GM21717 (cell line): Measurements from ENCODE around the gene NUBPL.
"Not testable (repeated sequence)": the region's sequence is repeated elsewhere in the genome, so short reads cannot be mapped to it uniquely, and the experiment has no call there.

Experiments used
- ATAC-seq: cut with Tn5 transposase; IDR thresholded peaks from one replicate; pipeline ENCODE4 v1.9.1; 2021; ENCODE audit warnings: mild to moderate bottlenecking, moderate library complexity; ENCODE audit not compliant: unreplicated experiment

NUBPL gene

DNA sequence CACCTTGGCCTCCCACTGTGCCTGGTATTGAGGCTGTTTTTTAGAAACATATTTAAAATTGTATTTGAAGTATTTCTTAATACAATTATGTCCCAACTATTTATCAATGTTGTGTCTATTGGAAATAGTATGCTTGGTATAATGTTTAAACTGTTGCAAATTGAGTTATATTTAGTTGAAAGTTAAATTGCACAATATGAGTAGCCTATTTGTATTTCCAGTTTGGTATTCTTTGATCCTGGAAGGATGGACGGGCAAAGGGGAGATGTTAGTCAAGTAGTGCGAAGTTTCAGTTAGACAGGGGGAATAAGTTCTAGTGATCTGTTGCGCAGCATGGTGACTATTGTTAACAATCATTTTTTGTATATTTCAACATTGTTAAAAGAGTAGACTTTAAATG, 111.5 kb downstream of the NUBPL start:
- no peak for ATAC-seq

DNA sequence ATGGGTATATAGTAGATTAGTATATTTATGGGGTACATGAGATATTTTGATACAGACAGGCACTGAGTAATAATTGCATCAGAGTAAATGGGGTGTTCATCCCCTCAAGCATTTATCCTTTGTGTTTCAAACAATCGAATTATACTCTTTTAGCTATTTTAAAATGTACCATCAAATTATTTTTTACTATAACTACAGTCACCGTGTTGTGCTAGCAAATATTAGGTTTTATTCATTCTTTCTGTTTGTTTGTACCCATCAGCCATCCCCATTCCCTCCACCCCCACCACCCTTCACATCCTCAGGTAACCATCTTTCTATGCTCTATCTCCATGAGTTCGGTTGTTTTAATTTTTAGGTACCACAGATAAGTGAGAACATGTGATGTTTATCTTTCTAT, 115.8 kb downstream of the NUBPL start:
- no peak for ATAC-seq

DNA sequence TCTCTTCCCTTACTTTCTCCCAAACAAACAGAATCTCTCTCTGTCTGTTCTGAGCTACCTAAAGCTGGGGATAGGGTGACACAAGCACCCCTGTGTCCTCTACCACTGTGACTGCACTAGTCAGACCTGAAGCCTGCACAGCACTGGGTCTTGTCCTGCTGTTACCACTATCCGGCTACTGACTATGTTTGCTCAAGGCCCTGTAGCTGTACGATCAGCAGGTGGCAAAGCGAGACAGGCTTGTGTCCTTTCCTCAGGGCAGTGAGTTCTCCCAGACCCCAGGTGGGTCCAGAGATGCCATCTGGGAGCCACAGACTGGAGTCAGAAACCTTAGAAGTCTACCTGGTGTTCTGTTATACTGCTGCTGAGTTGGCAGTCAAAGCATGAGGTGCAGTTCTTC, 116.4 kb downstream of the NUBPL start:
- ATAC-seq, result no peak

DNA sequence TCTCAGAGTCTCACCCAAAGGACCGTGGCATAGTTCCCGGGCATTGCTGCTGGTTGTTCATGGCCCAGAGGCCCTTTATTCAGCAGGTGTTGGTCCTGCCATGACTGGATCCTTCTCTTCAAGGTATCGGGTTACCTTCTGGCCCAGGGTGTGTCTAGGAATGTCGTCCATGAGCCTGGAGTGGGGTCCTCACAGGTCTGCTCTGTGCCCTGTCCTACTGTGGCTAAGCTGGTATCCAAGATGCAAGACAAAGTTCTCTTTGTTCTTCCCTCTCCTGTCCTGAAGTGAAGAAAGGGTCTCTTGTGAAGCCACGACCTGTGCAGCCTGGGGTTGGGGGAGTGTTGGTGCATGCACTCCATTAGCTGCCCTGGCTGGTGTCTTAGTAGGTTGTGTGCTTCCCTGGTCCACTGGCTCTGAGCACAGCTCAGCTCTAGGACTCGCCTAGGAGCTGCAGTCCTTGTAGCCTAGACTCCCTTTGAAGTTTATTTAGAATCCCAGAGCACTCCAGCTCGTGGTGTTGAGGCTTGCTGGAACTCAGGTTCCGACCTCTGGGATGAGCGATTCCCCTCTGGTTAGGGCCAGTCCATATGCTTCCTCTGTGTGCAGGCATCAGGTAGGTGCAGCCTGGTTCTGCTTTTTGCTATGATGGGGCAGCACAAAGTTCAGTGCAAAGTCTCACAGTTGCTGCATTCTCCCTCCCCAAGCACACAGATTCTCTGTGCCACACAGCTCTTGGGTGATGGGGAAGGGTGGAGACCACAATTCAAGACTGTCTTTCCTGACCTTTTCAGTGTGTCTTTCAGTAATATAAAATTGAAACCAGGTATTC, 117.4 kb downstream of the NUBPL start:
- no peak for ATAC-seq

DNA sequence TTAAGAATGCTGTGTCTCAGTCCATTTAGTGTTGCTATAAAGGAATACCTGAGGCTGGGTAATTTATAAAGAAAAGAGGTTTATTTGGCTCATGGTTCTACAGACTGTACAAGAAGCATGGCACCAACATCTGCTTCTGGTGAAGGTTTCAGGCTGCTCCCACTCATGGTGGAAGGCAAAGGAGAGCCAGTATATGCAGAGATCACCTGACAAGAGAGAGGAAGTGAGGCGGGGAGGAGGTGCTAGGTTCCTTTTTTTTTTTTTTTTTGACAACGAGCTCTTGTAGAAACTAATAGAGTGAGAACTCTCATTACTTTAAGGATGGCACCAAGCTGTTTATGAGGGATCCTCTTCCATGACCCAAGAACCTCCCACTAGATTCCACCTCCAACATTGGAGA, 121.6 kb downstream of the NUBPL start:
- ATAC-seq, result no peak

DNA sequence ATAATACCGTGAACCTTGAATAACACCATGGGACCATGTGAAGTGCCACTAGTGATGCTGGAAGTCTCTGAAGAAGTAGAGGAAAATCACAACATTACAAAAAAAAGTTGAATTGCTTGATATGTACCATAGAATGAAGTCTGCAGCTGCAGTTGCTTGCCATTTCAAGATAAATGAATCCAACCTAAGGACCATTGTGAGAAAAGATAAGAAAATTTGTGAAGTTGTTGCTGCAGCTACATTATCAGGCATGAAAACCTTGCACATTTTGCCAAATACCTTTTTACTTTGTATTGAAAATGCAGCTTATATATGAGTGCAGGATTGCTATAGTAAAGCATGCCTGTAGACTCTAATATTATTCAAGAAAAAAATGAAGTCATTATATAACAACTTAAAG, 126.5 kb downstream of the NUBPL start:
- no peak for ATAC-seq

DNA sequence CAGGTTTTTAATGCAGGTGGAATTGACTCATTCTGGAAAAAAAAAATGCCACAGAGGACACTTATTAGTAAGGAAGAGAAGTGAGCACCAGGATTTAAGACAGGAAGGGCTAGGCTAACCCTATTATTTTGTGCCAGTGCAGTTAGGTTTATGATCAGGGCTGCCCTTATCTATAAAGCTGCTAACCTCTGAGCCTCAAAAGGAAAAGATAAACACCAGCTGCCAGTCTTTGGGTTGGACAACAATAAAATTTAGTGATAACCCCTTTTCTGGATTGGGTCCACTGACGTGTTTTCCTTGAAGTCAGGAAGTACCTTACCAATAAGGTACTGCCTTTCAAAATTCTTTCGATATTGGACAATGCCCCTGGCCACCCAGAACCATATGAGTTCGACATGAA, 128.9 kb downstream of the NUBPL start:
- ATAC-seq, result no peak

DNA sequence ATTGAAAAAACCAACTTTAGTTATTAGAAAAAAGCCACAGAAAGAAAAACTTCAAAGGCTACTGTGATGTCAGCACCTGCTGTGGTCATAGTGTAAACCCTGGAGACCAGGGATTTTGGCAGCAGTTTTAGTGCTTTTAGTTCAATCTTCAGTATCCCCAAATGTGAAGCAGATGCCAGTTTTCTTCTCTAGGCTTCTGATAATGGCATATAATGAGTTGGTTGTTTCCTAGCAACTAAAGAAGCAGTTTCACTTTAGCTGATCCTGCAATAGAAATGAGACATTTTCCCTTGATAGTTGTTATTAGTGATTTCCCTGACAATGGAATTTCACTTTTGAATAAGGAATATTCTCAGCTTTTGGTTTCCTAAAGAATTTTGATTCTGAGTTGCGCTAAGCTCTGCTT, 131.2 kb downstream of the NUBPL start:
- ATAC-seq, result no peak

DNA sequence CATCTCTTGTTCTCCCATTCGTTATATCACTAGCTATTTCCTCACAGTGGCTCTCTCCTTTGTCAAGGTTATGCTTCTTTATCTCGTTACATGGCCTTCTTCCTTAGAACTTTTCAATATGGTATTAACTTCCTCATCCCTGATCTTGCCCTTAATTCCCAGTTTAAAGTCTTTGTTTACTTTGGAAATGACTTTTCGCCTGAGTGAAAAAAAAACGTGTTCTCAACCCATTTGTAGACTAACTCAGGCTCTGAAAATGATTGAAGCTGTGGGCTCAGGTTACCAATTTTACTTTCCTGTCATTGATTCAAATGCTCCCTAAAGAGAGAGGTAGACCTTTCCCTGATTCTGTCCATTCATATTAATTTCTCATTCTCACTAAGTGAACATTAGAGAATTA, 135.2 kb downstream of the NUBPL start:
- no peak for ATAC-seq

DNA sequence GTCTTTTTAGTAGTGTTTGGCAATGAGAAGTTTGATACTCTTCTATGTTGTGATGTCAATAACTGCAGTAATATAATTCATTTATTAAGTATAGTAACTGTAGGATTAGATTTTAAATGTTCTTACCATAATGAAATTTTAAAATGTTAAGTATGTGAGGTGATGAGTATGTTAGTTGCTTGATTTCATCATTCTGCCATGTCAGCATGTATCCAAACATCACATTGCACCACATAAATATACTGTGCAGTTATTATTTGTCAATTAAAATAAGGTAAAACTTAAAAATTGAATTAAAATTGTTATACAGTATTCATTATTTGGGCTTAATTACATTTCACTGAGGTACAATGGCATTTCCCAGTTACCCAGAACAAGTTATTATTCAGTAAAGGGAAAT, 138.6 kb downstream of the NUBPL start:
- no peak for ATAC-seq

DNA sequence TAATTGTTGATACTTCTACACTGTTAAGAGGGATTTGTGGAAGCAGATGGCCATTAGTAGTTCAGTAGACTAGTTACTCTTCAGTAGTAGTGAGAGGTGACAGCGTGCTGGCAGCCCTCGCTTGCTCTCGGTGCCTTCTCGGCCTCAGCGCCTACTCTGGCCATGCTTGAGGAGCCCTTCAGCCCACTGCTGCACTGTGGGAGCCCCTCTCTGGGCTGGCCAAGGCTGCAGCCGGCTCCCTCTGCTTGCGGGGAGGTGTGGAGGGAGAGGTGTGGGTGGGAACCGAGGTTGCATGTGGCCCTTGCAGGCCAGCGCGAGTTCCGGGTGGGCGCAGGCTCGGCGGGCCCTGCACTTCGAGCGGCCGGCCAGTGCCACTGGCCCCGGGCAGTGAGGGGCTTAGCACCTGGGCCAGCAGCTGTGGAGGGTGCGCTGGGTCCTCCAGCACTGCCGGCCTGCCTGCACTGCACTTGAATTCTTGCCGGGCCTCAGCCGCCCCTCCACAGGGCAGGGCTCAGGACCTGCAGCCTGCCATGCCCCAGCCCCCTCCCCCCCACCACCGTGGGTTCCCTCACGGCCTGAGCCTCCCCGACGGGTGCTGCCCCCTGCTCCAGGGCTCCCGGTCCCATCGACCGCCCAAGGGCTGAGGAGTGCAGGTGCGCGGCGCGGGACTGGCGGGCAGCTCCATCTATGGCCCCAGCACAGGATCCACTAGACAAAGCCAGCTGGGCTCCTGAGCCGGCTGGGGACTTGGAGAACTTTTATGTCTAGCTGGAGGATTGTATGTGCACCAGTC, 139.3 kb downstream of the NUBPL start:
- no peak for ATAC-seq

DNA sequence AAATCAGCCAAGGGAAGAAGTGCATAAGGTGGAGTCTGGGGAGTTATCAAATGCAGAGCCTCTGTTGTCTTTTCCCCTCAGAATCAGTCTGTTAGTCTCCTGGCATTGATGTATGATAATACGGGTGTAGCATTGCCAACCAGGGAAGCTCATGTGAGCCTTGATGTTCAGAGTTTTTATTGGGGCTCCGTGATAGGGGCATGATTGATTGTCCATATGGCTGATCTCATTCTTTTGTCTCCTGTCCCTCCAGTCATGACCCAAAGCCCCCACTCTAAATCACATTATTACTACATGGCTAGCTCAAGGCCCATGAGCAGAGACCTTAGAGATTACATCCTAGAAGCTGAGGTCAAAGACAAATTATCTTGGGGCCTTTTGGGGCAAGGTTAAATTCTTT, 140.9 kb downstream of the NUBPL start:
- ATAC-seq, result no peak

DNA sequence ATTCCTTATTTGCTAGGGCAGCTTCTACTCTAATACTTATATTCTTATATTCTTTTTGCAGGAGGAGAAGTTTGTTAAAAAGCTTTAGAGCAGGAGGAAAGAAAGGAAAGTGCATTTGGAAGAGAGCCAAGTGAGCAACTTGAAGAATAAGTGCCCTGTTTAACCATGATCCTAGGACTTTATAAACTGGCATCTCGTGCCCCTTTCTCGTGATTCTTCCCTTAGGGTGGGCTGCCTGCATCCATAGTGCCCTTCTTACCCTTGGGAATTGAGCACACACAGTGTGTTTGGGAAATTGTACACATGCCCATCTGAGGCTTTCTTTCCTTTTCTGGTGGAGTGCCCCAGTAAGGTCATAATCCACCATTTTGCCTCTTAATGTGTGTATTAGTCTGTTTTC, 141.9 kb downstream of the NUBPL start:
- ATAC-seq, result no peak

DNA sequence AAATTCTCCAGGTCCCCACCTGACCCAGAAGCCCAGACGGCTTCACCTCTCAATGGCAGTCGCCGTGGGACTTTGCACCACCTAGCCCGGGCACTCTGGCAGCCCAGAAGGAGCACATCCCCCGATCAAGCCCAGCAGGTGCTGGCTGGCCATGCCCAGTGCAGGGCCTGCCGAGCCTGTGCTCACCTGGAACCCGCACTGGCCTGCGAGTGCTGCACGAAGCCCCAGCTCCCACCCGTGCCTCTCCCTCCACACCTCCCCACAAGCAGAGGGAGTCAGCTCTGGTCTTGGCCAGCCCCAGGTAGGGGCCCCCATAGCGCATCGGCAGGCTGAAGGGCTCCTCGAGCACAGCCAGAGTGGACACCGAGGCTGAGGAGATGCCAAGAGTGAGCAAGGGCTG, 144.5 kb downstream of the NUBPL start:
- no peak for ATAC-seq

DNA sequence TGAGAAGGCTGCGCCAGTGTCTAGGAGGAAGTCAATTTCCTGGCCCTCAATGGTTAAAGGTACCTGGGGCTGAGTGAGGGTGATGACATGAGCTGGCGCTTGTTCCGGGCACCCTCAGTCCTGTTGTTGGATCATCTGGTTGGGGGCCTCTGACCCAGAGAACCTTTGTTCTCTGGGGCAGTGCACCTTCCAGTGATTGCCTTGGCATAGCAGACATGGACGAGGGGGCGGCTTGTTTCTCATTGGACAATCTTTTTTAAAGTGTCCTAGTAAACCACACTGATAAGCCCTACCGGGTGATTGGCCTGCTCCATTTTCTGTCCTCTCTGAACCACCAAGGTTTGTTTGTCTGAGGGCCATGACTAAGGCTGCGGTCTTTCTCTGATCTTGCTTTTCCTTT, 147.5 kb downstream of the NUBPL start:
- not testable (repeated sequence) for ATAC-seq

DNA sequence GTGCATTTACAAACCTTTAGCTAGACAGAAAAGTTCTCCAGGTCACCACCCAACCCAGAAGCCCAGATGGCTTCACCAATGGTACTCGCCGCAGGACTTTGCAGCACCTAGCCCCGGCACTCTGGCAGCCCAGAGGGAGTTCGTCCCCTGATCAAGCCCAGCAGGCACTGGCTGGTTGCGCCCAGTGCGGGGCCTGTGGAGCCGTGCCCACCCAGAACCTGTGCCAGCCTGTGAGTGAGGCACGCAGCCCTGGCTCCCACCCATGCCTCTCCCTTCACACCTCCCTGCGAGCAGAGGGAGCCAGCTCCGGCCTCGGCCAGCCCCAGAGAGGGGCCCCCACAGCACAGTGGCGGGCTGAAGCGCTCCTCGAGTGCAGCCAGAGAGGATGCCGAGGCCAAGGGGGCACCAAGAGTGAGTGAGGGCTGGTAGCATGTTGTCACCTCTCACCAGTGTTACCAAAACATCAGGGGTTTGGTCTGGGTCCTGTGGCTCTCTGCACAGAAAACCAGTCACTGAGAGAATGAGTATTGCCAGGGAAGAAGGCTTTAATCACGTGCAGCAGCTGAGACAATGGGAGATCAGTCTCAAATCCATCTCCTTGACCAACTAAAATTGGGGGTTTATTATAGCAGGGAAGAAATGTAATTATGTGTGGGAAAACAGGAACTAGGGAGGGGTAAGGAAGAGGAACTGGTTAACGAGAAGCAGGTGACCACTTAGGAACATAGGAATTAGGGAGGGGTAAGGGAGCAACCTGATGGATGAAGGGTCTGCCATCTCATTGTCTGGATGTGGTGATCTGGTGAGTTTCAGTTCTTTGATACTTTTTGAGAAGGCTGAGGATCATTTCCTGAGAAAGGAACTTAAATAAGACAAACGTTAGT, 151.3 kb downstream of the NUBPL start:
- no peak for ATAC-seq

DNA sequence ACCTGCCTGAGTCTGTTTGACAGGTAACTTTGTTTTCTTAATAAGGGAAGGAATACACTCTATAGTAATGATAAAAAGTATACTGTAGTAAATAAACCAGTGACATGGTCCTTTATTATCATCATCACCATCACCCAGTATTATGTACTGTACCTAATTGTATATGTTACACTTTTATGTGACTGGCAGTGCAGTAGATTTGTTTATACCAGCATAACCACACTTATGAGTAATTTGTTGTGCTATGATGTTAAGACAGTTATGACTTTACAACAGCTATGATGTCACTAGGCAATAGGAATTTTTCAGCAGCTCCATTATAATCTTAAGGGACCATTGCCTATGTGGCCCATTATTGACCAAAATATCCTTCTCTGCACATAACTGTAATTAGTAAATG, 155.0 kb downstream of the NUBPL start:
- ATAC-seq, result no peak

DNA sequence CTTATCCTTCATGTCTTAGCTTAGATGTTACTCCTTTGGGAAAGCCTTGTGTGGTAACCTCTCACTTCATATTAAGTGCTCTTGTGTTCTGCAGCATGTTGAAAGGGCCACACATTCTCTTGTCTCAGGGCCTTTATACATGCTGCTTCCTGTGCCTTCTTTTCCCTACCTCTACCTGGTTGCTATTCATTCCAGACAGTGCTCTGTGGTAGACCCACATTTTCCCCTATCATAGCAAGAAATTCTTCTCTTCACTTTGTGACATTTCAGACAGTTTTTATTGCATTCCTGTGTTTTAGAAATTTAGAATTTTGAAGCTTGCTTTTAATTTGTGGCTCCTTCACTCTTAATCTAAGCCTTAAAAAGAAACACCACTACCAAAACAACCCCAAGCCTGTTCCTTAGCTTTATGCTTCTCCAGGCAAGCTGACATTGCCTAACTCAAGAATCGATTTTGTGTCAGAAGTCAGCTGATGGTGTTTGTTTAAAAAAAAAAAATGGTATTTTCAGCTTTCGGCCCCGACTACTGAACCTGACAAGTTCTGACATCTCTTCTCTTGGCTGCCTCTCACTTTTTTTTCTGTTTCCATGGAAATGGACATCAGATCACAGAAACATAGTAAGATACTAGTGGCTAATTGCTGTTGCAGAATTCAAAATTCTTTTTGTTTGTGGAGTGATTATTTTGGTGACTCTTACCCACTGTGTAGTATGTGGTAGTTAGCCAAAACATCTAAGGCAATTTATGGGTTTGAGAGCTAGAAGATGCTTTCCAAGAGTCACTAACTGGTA, 156.3 kb downstream of the NUBPL start:
- ATAC-seq, result no peak

DNA sequence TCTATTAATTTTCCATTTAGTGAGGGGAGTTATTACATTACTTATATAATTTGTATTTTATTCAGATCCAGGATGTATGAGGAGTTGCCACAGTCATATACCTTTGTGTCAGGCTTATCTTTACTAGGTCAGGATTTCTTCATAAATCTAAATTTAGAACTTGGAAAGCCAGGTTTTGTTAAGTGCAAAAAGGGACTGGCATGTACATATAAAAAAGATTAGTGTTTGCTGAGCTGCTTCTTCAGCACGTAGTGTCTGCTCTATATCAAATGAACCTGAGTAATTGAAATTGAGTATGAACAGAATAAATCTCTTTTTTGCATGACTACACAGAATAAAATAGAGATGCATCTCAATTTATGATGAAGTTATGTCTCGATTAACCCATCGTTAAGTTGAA, 157.4 kb downstream of the NUBPL start:
- no peak for ATAC-seq

DNA sequence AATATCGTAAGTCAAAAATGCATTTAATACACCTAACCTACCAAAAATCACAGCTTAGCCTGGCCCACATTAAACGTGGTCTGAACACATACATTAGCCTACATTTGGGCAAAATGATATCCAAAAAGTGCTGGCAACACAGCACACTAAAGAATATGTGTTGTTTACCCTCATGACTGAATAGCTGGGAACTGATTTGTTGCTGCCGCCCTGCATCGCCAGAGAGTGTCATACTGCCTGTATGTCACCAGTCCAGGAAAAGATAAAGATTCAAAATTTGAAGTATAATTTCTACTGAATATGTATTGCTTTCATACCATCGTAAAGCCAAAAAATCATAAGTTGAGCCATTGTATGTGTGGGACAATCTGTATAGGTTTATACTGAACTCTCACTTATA, 157.8 kb downstream of the NUBPL start:
- no peak for ATAC-seq

DNA sequence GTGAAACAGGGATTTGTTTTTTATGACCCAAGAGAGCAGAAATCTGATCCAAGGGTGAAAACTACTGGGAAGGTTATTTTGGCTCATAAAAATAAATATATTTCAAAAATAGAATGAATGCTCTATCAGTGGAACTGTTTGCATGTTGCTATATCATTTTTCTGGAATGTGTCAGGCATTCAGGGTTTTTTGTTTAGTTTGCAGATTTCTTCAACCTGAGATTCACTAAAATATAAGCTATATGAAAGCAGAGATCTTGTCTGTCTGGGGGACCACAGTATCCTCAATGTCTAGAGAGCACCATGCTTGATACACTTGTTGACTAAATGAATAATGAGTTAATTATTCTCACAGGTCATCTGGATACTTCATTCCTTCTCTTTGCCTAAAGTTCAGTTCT, 165.1 kb downstream of the NUBPL start:
- ATAC-seq, result no peak
